GM10248 (cell line): Measurements from ENCODE around the gene GCNT2.

Experiments
- CTCF ChIA-PET: fragments of 300-600 bp; sonication (Branson Sonifier 250); formaldehyde crosslinking; extraction: SDS; loops from one replicate; lab custom pipeline; 2021; ENCODE audit warnings: antibody characterized with exemption; lab: Yijun Ruan, JAX
- POLR2A ChIA-PET: fragments of 350-650 bp; sonication (Branson Sonifier 250); formaldehyde crosslinking; extraction: SDS; loops from one replicate; lab custom pipeline; 2020; ENCODE audit warnings: antibody characterized with exemption; lab: Yijun Ruan, JAX
- DNase-seq: peaks from one replicate; pipeline ENCODE4 v3.0.0; 2012; ENCODE audit errors: extremely low spot score
- CTCF ChIP-seq: IDR thresholded peaks from 2 replicates; pipeline ENCODE4 v1.5.1; 2012; ENCODE audit warnings: mild to moderate bottlenecking, low read depth; ENCODE audit errors: extremely low read depth, missing control alignments, control extremely low read depth

GCNT2 gene

GRCh38 chr6:10521104-10521808, at the start of gene GCNT2:
Gene GCNT2 (plus strand): TSS chr6:10521351. CDS start chr6:10528912, 7,561 bp downstream.
- DNase-seq, result peak; percentile 32

DNA sequence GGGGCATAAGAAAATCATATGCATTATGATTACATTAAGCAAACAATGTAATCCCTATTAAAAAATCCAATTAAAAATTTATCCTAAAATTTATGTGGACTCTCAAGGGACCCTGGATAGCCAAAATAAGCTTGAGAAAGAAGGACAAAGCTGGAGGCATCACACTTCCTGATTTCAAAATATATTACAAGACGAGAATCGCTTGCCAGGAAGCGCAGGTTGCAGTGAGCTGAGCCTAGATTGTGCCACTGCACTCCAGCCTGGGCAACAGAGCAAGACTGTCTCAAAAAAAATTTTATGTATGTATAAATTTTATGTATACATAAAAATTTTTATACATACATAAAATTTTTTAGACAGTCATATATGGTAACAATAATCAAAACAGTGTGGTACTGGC, 48.5 kb upstream of the GCNT2 start:
- CTCF ChIA-PET, result interaction anchor here (4.8 kb wide), 1 partner anchor 330 kb away, joined by 18 read pairs; no protein-coding TSS in a partner anchor
- POLR2A ChIA-PET, result no interaction called here
- no peak for TF ChIP-seq CTCF
- DNase-seq, result no peak

More at GRCh38 chr6:10521104-10521808, at the start of gene GCNT2:
- TF ChIP-seq CTCF, result no peak
- ChIA-PET POLR2A (interaction anchor here (0.5 kb wide), 1 partner anchor 763 kb away, joined by 4 read pairs; no protein-coding TSS in a partner anchor), CTCF (interaction anchor here (1.1 to 3.3 kb wide), 6 partner anchors 10 to 43 kb away, joined by 3 to 10 read pairs (median 4); no protein-coding TSS in a partner anchor)

- POLR2A ChIA-PET, result no interaction called here
Observed at GRCh38 chr6:10478187-10479040, 42.7 kb upstream of the GCNT2 start.

GRCh38 chr6:10479939-10480700, 41.0 kb upstream of the GCNT2 start:
- POLR2A ChIA-PET, result no interaction called here
- no peak for TF ChIP-seq CTCF
- no peak for DNase-seq
- CTCF ChIA-PET, result interaction anchor here (1.1 to 6.2 kb wide), 5 partner anchors 15 to 589 kb away, joined by 3 to 75 read pairs (median 15); no protein-coding TSS in a partner anchor

More at GRCh38 chr6:10478187-10479040, 42.7 kb upstream of the GCNT2 start:
- DNase-seq, result peak; percentile 66
- peak; percentile 49 for TF ChIP-seq CTCF
- CTCF ChIA-PET, result interaction anchor here (0.6 to 6.2 kb wide), 54 partner anchors 9 to 1536 kb away, joined by 3 to 75 read pairs (median 4); partner anchors contain the start of genes MAK and TFAP2A

DNA sequence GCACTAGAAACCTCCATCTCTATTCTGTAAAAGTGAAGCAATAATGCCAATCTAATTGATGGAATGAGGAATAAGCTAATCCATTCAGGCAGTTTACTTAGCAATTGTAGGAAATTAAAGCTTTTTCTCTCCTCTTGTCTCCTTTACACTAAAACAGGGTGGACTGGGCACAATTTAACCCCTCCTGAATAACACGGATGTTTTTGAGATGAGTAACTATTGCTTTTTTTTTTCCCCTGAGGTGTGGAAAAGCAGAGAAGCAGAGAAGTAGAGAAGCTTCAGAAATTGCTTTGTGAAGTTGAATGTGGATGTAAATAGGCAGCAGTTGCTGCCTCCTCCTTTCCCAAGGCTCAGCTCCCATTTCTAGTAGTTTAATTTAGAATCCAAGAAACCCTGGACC, 40.0 kb upstream of the GCNT2 start:
- CTCF ChIA-PET, result interaction anchor here (0.9 to 6.2 kb wide), 8 partner anchors 12 to 588 kb away, joined by 3 to 75 read pairs (median 5); no protein-coding TSS in a partner anchor
- TF ChIP-seq CTCF, result no peak
- no peak for DNase-seq
- POLR2A ChIA-PET, result interaction anchor here (0.6 kb wide), 1 partner anchor 47 kb away, joined by 3 read pairs; no protein-coding TSS in a partner anchor
